Measurements from ENCODE around the gene FBXW11.
"Not testable (repeated sequence)": the region's sequence is repeated elsewhere in the genome, so short reads cannot be mapped to it uniquely, and the experiment has no call there.

FBXW11 gene

GRCh38 chr5:171981847-171982246 lies 24.6 kb downstream of the FBXW11 start:
- no peak for DNase-seq (ENCODE audit: low spot score)

- no peak for DNase-seq (ENCODE audit: low spot score)
These were observed 25.6 kb downstream of the FBXW11 start for GRCh38 chr5:171980792-171981191.

GRCh38 chr5:171979606-171980005 lies 26.8 kb downstream of the FBXW11 start:
- DNase-seq (ENCODE audit: low spot score) = no peak

- no peak for DNase-seq (ENCODE audit: low spot score)
These were observed 27.9 kb downstream of the FBXW11 start for GRCh38 chr5:171978519-171978918.

GRCh38 chr5:171978016-171978415 lies 28.4 kb downstream of the FBXW11 start:
- DNase-seq (ENCODE audit: low spot score) = no peak

- DNase-seq (ENCODE audit: low spot score) = not testable (repeated sequence)
These were observed 29.0 kb downstream of the FBXW11 start for GRCh38 chr5:171977244-171977950.

GRCh38 chr5:171975877-171976667 lies 30.4 kb downstream of the FBXW11 start:
- DNase-seq (ENCODE audit: low spot score) = no peak

- no peak for DNase-seq (ENCODE audit: low spot score)
These were observed 31.1 kb downstream of the FBXW11 start for GRCh38 chr5:171975262-171975876.

GRCh38 chr5:171970826-171971225 lies 35.6 kb downstream of the FBXW11 start:
- DNase-seq (ENCODE audit: low spot score) = no peak

- DNase-seq (ENCODE audit: low spot score) = no peak
These were observed 37.1 kb downstream of the FBXW11 start for GRCh38 chr5:171969288-171969880.

GRCh38 chr5:171968531-171968930 lies 37.9 kb downstream of the FBXW11 start:
- DNase-seq (ENCODE audit: low spot score) = no peak

GRCh38 chr5:171966964-171967363 lies 39.5 kb downstream of the FBXW11 start:
- DNase-seq (ENCODE audit: low spot score) = no peak

GRCh38 chr5:171966270-171966669 lies 40.2 kb downstream of the FBXW11 start:
- no peak for DNase-seq (ENCODE audit: low spot score)

GRCh38 chr5:171965745-171966144 lies 40.7 kb downstream of the FBXW11 start:
- no peak for DNase-seq (ENCODE audit: low spot score)

- DNase-seq (ENCODE audit: low spot score) = no peak
These were observed 43.0 kb downstream of the FBXW11 start for GRCh38 chr5:171963416-171963815.

GRCh38 chr5:171961117-171961516 lies 45.3 kb downstream of the FBXW11 start:
- DNase-seq (ENCODE audit: low spot score) = no peak

GRCh38 chr5:171957591-171958251 lies 48.7 kb downstream of the FBXW11 start:
- no peak for DNase-seq (ENCODE audit: low spot score)

GRCh38 chr5:171956887-171957495 lies 49.4 kb downstream of the FBXW11 start:
- DNase-seq (ENCODE audit: low spot score) = no peak

- no peak for DNase-seq (ENCODE audit: low spot score)
These were observed 50.1 kb downstream of the FBXW11 start for GRCh38 chr5:171956314-171956713.

- no peak for DNase-seq (ENCODE audit: low spot score)
These were observed 50.7 kb downstream of the FBXW11 start for GRCh38 chr5:171955761-171956160.

GRCh38 chr5:171954721-171955120 lies 51.7 kb downstream of the FBXW11 start:
- DNase-seq (ENCODE audit: low spot score) = no peak
